BLaER1 treated with 17β-estradiol and CSF1 and Interleukin-3, amounts not matched to agents 10 nM and 100 nM (cell line): Measurements from ENCODE around the gene LENEP.

ENCODE experiments used
- H3K27ac ChIP-seq, 11 experiments: shearing (Covaris generic); formaldehyde crosslinking; 2 replicates each; pipeline ENCODE4 v1.8.1; 2022
- H3K27me3 ChIP-seq, 11 experiments: shearing (Covaris generic); formaldehyde crosslinking; 2 replicates each; pipeline ENCODE4 v1.8.1; 2022
- H3K36me3 ChIP-seq, 11 experiments: shearing (Covaris generic); formaldehyde crosslinking; 2 replicates each; pipeline ENCODE4 v1.8.1; 2022
- H3K4me1 ChIP-seq, 10 experiments: shearing (Covaris generic); formaldehyde crosslinking; 2 replicates each; pipeline ENCODE4 v1.8.1; 2022
- H3K4me2 ChIP-seq, 11 experiments: shearing (Covaris generic); formaldehyde crosslinking; 2 replicates each; pipeline ENCODE4 v1.8.1; 2022
- H3K4me3 ChIP-seq, 10 experiments: shearing (Covaris generic); formaldehyde crosslinking; 2 replicates each; pipeline ENCODE4 v1.8.1; 2022
- H3K9ac ChIP-seq, 11 experiments: shearing (Covaris generic); formaldehyde crosslinking; 2 replicates each; pipeline ENCODE4 v1.8.1; 2022
- H3K9me3 ChIP-seq, 11 experiments: shearing (Covaris generic); formaldehyde crosslinking; replicated peaks in 1 of 11; 2 replicates each; pipeline ENCODE4 v1.8.1; 2022
- H4K20me1 ChIP-seq, 11 experiments: shearing (Covaris generic); formaldehyde crosslinking; 2 replicates each; pipeline ENCODE4 v1.8.1; 2022
- Cebpa-rat ChIP-seq, 11 experiments: shearing (Covaris generic); IDR thresholded peaks; 2 replicates each; pipeline ENCODE4 v1.8.1; 2022

LENEP gene

DNA sequence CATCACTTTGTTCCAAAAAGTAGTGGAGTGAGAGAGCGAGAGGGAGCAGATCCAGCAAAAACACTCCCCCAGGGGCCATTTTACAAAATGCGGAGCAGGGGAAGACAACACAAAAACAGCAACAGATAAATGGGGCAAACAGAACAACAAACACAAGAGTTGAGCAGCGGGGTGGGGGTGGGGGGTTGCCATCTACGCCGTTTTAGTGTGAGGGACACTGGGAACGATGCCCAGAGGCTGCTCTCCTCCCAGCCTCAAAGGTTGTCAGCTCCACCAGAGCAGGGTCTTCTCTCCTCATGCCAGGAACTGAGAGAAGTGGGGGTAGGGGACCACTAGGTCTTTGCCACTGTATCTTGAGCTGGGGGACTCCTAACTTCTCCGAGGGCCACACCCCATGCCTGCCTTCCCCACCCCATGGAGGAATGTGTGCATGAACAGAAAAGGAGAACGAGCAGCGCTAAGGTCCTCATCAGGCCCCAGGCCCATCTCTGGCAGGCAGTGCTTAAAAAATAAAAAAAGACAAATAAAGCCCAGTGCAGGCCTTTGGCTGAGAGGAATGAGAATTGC, 36.2 kb upstream of the LENEP start:
- no peak for TF ChIP-seq Cebpa-rat (IDR thresholded peaks at IDR 0.05)
- H3K4me3 ChIP-seq, result peak overlapping the region in 1 of 10 experiments; percentile 71; a peak in 1 of 20 replicates
- H3K9ac ChIP-seq, result peak overlapping the region in 10 of 11 experiments; percentile 53 to 86 (median 83); a peak in 12 of 22 replicates
- no peaks in the 10 kb centered on the region for H3K27me3 ChIP-seq
- peak overlapping the region in 10 of 11 experiments; percentile 89 to 98 (median 96); a peak in 18 of 22 replicates for H3K4me2 ChIP-seq
- peaks cover 2 to 35% (median 17%) of the 10 kb centered on the region in 11 experiments; a peak in 11 of 22 replicates for H4K20me1 ChIP-seq
- peaks cover 73 to 85% (median 80%) of the 10 kb centered on the region in 10 experiments for H3K4me1 ChIP-seq
- no peaks in the 10 kb centered on the region for H3K9me3 ChIP-seq
- H3K27ac ChIP-seq, result peak overlapping the region in 5 of 11 experiments; percentile 5 to 90 (median 82); a peak in 10 of 22 replicates
- peaks cover 17 to 30% (median 20%) of the 10 kb centered on the region in 11 experiments for H3K36me3 ChIP-seq

- no peaks in the 10 kb centered on the region for H3K27me3 ChIP-seq
- 0 out of 20 replicates have a peak overlapping the region, but pooled peaks of 2 of the 10 experiments have one; percentile 3 to 7 for H3K4me3 ChIP-seq
- peak overlapping the region in 7 of 11 experiments; percentile 5 to 97 (median 89); a peak in 9 of 22 replicates for H3K4me2 ChIP-seq
- H3K27ac ChIP-seq, result peak overlapping the region in 3 of 11 experiments; percentile 24 to 54 (median 38); a peak in 3 of 22 replicates
- H3K36me3 ChIP-seq, result peaks cover 17 to 32% (median 26%) of the 10 kb centered on the region in 11 experiments
- peaks cover 0 to 26% (median 8%) of the 10 kb centered on the region in 11 experiments; a peak in 10 of 22 replicates for H4K20me1 ChIP-seq
- no peak for TF ChIP-seq Cebpa-rat (IDR thresholded peaks at IDR 0.05)
- H3K4me1 ChIP-seq, result peaks cover 72 to 85% (median 79%) of the 10 kb centered on the region in 10 experiments
- peak overlapping the region in 6 of 11 experiments; percentile 15 to 81 (median 48); a peak in 7 of 22 replicates for H3K9ac ChIP-seq
- H3K9me3 ChIP-seq, result no peaks in the 10 kb centered on the region
Measured at GRCh38 chr1:154958036-154958435, 35.4 kb upstream of the LENEP start.

DNA sequence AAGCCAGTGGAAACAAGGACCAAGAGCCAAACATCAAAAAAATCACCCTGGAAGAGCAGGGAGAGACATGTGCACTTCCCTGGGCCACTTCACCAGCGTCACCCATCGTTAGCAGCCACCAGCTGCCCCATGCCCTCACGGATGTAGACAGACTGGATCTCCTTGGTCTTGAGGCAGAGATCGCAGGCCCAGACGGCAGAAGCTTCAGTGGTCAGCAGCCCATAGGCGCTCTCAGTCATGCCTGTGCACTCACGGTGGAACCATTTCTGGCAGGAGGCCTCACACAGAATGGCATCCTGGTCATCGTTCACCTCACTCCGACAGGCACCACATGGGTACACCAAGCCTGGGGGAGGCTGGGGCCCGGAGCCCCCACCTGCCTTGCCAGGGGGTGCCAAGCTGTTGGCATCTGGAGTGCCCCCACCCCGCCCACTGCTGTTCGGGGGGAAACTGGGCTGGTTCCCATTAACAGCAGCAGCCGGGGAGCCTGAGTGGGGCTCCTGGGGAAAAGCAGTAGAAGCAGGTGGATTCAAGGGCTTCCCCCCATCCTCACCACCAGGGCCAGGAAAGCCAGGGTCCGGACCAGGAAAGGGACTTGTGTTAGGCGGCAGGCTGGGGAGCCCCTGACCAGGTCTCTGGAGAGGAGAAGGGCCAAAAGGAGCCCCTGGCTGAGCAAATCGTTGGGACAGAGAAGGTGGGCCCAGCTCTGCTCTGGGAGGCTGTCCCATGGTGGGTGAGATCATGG, 34.5 kb upstream of the LENEP start:
- Histone ChIP-seq H3K36me3 (peaks cover 25 to 40% (median 34%) of the 10 kb centered on the region in 11 experiments), H3K4me1 (peaks cover 72 to 85% (median 79%) of the 10 kb centered on the region in 10 experiments), H4K20me1 (peaks cover 0 to 20% (median 6%) of the 10 kb centered on the region in 11 experiments; a peak in 10 of 22 replicates), H3K4me3 (peak overlapping the region in 3 of 10 experiments; percentile 6 to 79 (median 72); a peak in 2 of 20 replicates), H3K27me3 (no peaks in the 10 kb centered on the region), H3K9ac (peak overlapping the region in 8 of 11 experiments; percentile 12 to 74 (median 36); a peak in 8 of 22 replicates), H3K27ac (peak overlapping the region in 4 of 11 experiments; percentile 17 to 54 (median 31); a peak in 5 of 22 replicates), H3K4me2 (peak overlapping the region in 9 of 11 experiments; percentile 5 to 99 (median 89); a peak in 10 of 22 replicates), H3K9me3 (no peaks in the 10 kb centered on the region)
- TF ChIP-seq Cebpa-rat (IDR thresholded peaks at IDR 0.05), result no peak

DNA sequence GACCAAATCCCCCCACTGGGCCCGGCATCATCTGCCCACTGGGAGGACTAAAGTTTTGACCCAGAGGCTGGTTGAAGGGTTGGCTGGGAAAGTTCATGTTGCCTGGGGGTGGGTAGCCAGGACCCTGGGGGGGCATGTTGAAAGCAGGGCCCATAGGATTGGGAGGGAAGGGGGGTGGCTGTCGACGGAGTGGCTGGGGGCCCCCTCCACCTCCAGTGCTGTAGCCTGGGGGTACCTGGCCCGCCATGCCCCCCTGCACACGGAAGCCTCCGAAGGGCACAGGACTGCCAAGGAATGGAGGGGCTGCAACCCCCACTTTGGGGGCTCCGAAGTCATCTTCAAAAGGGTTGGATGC, 34.0 kb upstream of the LENEP start:
- Histone ChIP-seq H3K4me1 (peaks cover 72 to 85% (median 78%) of the 10 kb centered on the region in 10 experiments), H3K36me3 (peaks cover 31 to 45% (median 39%) of the 10 kb centered on the region in 11 experiments), H3K4me2 (peak overlapping the region; percentile 21 to 99 (median 92); a peak in 16 of 22 replicates), H4K20me1 (peaks cover 0 to 20% (median 5%) of the 10 kb centered on the region in 11 experiments; a peak in 10 of 22 replicates), H3K4me3 (peak overlapping the region in 5 of 10 experiments; percentile 6 to 81 (median 72); a peak in 5 of 20 replicates), H3K9ac (peak overlapping the region in 6 of 11 experiments; percentile 10 to 74 (median 26); a peak in 7 of 22 replicates), H3K27ac (peak overlapping the region in 4 of 11 experiments; percentile 17 to 54 (median 31); a peak in 4 of 22 replicates), H3K9me3 (no peaks in the 10 kb centered on the region), H3K27me3 (no peaks in the 10 kb centered on the region)
- no peak for TF ChIP-seq Cebpa-rat (IDR thresholded peaks at IDR 0.05)

GRCh38 chr1:154960446-154961136, 32.8 kb upstream of the LENEP start:
- Histone ChIP-seq H3K36me3 (peaks cover 42 to 57% (median 51%) of the 10 kb centered on the region in 11 experiments), H3K4me1 (peaks cover 63 to 85% (median 70%) of the 10 kb centered on the region in 10 experiments), H3K9ac (peak overlapping the region; percentile 92 to 99 (median 97)), H4K20me1 (peaks cover 0 to 25% (median 7%) of the 10 kb centered on the region in 11 experiments; a peak in 11 of 22 replicates), H3K9me3 (no peaks in the 10 kb centered on the region), H3K4me3 (peak overlapping the region; percentile 72 to 90 (median 80)), H3K27me3 (no peaks in the 10 kb centered on the region), H3K27ac (peak overlapping the region in 10 of 11 experiments; percentile 93 to 99 (median 98); a peak in 19 of 22 replicates), H3K4me2 (peak overlapping the region; percentile 89 to 99 (median 94))
- TF ChIP-seq Cebpa-rat (IDR thresholded peaks at IDR 0.05), result no peak

GRCh38 chr1:154961207-154962155, 31.9 kb upstream of the LENEP start, which contains the start of gene PYGO2:
TSS of gene PYGO2 (minus strand) at chr1:154961782. CDS start at chr1:154961576, 206 bp downstream.
- TF ChIP-seq Cebpa-rat (IDR thresholded peaks at IDR 0.05), result no peak
- Histone ChIP-seq H3K4me1 (peaks cover 60 to 88% (median 67%) of the 10 kb centered on the region in 10 experiments), H3K9ac (peak within 1 kb of the TSS; percentile 92 to 99 (median 97)), H3K36me3 (peaks cover 51 to 66% (median 60%) of the 10 kb centered on the region in 11 experiments), H3K4me3 (peak within 1 kb of the TSS; percentile 72 to 90 (median 80)), H4K20me1 (peaks cover 0 to 33% (median 14%) of the 10 kb centered on the region in 11 experiments; a peak in 12 of 22 replicates), H3K27me3 (no peaks in the 10 kb centered on the region), H3K4me2 (peak within 1 kb of the TSS; percentile 89 to 99 (median 94)), H3K9me3 (no peaks in the 10 kb centered on the region), H3K27ac (peak within 1 kb of the TSS; percentile 93 to 99 (median 98))

DNA sequence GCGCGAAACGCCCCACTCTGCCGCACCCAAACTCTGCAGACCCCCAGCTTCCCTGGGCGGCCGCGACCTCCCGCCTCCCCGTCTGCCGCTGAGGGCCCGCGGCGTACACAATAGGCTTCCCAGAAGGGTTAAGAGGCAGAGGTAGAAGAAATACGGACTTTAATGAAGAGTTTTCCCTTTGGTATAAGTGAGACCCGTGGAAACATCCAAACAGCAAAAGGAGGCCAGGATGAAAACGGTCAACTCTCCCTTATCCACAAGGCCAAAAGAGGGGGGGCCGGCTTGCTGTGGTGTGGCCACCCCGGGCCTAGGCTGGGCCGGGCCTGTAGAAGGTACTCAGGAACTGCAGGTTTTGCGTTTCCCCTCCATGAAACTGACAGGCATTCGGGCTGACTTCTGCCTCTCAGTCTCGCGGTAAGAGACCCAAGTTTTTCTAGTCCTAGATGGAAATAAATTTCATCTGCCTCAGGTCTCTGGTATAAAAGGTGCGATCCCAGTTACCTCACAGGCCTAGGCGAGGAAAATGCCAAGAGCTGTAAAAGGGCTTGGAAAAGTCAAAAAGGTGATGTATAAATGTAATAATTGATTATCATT, 31.1 kb upstream of the LENEP start:
- H3K27me3 ChIP-seq, result no peaks in the 10 kb centered on the region
- peak overlapping the region; percentile 93 to 99 (median 98) for H3K27ac ChIP-seq
- peaks cover 53 to 88% (median 60%) of the 10 kb centered on the region in 10 experiments for H3K4me1 ChIP-seq
- peaks cover 0 to 41% (median 20%) of the 10 kb centered on the region in 11 experiments; a peak in 13 of 22 replicates for H4K20me1 ChIP-seq
- peak overlapping the region; percentile 92 to 99 (median 97) for H3K9ac ChIP-seq
- no peak for TF ChIP-seq Cebpa-rat (IDR thresholded peaks at IDR 0.05)
- peaks cover 59 to 73% (median 68%) of the 10 kb centered on the region in 11 experiments for H3K36me3 ChIP-seq
- no peaks in the 10 kb centered on the region for H3K9me3 ChIP-seq
- peak overlapping the region; percentile 72 to 90 (median 80) for H3K4me3 ChIP-seq
- peak overlapping the region; percentile 87 to 99 (median 92) for H3K4me2 ChIP-seq
